GM18873 (cell line): ENCODE results near the gene PRIMA1.

Experiments
- ATAC-seq: cut with Tn5 transposase; IDR thresholded peaks from one replicate; pipeline ENCODE4 v1.9.1; 2021; ENCODE audit warnings: mild to moderate bottlenecking, moderate library complexity, moderate number of reproducible peaks; ENCODE audit not compliant: unreplicated experiment, low FRiP score

Gene PRIMA1

GRCh38 chr14:93715279-93715927 is 72.9 kb downstream of the PRIMA1 start:
- no peak for ATAC-seq

DNA sequence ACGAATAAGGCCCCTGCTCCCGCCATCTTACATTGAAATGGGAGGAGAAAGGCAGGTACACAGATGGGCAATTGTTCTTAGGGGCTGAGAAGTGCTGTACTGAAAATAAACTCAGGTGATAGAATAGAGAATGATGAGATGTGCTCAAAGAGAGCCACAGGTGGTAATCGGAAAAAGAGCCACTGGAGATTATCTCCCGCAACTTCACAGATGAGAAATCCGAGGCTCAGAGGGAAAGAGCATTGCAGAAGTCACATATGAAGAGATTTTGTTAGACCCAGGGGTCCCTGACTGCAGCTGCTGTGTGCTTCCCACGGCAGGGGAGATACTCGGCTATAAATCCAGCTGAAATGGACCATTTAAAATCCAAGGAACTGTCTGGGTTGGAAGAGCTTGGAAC is 73.7 kb downstream of the PRIMA1 start:
- ATAC-seq = no peak

DNA sequence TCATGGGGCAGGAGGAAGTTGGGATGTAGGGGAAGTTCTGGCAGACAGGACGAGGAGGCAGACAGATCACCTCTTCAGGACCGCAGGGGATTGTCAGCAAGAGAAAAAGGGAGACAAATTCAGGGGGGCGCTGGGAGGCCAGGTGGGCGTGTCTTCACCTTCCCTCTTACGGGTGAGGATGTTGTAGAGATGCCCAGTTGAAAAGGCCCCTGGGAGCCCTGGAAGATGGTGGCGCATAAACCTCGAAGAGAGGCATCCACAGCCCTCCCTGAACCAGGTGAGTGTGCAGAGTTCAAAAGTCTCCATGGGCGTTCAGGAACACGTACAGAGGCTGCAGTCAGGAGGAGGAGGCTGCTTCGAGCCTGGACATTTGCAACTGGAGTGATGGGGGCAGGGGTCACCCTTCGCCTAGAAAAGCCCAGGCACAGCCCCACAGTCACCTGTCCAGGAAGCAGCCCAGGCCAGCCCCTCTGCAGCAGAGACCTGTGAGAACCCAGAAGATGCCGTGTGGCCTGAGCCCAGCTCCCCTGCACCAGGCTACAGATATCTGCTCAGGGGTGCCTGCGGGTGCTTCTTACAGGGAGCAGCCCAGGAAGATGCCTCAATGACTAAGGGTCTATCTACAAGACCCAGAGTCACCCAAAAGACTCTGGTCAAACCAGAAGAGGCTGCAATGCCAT is 74.4 kb downstream of the PRIMA1 start:
- ATAC-seq = no peak

- no peak for ATAC-seq
Measured at GRCh38 chr14:93712838-93713724, 75.2 kb downstream of the PRIMA1 start.

- ATAC-seq = no peak
Measured at GRCh38 chr14:93712079-93712837, 76.0 kb downstream of the PRIMA1 start.

GRCh38 chr14:93709249-93709648 is 79.0 kb downstream of the PRIMA1 start:
- ATAC-seq = no peak

GRCh38 chr14:93708800-93709199 is 79.5 kb downstream of the PRIMA1 start:
- ATAC-seq = no peak

GRCh38 chr14:93708311-93708734 is 80.0 kb downstream of the PRIMA1 start:
- ATAC-seq = no peak

DNA sequence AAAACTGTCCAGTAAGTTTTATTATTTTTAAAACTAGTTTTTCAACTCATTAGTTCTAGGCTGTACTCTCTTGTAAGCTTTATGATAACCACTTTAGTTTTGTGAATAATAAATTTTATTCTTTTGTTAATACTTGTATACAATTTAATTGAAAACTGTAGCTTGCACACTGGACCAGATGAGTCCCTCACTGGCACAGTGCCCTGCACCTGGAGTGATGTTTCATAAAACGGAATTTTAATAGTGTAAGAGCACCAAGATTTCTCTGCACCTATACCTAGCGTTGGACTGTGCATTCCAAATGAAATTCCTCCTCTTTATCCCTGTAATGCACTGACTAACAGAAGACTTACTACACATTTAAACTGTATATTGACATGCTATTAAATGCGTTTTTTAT is 80.8 kb downstream of the PRIMA1 start:
- no peak for ATAC-seq

DNA sequence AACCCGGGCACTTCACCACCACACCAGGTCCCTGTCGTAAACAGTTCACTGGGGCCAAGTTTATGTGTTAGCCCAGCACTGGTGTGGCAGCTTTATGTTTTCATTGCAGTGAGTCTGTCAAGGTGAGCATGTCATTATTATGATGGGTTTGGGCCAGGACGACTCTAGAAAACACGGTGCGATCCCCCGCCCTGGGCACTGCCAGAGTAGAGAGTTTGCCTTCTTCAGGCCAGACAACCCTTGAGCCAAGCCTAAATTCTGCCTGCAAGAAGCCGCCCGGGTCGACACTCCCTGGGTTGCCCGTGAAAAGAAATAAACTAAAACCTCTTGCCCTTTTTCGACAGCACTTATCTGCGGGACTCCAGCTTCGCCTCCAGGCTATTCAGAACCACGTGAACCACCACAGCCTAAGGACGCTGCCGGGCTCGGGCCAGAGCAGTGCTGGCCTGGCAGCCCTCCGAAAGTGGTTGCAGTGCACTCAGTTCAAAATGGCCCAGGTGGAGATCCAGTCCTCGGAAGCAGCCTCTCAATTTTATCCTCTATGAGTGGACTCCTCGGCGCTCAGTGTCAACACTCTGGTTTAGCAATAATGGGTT is 81.8 kb downstream of the PRIMA1 start:
- ATAC-seq = no peak

DNA sequence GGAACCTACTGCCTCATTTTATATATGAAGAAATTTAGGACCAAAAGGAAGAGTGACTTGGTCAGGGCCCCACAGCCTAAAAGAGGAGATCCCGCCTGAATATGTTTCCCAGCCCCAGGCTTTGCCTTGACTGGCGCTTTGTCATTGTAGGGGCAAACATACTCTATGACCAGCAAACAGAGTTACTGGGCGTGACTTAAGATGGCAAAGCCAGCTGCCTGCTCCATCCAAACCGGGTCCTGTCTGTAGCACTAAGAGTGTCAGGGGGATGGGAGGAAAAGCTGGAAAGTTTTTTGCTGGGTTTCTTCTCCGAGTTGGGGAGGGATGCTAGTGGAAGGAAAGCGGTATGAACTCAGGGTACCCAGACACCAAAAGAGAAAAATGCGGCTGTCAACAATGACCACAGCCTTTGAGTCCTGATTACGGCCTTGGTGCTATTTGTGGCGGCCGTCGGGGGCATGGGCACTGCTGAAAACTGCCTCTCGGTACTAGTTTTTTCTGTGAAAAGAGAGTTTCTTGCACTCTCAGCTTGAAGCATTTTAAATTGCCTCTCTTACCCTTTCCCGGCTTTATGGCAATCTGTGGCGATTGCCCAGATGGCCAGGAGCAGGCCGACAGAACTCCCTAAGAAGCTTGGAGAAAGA is 82.7 kb downstream of the PRIMA1 start:
- ATAC-seq = no peak

DNA sequence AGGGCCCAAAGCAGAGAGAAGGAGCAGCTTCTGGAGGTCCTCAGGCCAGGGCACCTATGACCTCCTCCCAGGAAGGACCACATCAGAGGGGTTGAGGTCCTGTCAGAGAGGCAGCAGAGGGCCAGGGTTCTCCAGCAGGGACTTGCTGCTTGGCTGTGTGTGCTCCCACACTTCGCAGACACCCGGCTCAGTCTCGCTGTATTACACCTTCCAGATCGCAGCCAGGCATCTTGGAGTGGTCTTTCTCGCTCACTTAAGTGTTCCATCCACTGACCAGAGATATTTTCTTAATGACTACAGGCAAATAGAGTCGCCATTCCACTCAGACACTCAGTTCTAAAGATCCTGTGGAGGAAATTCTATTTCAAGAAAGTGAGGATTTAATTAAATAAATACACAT is 84.3 kb downstream of the PRIMA1 start:
- no peak for ATAC-seq

DNA sequence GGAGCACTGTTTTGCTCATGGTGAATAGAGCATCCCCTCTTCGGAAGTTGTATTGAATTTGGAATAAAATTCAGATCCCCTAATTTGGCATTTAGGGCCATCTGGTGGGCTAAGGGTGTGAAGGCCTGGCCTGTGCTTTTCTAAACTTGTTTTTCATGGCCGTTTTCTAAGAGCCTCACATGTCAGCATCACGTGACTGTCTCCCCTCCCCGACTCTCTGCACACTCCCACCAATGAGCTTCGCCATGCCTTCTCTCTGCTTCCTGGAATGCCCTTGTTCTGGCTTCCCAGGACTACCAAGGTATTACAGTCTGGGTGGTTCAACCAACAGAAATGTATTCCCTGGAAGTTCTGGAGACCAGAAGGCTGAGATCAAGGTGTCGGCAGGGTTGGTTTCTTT is 85.3 kb downstream of the PRIMA1 start:
- no peak for ATAC-seq

- ATAC-seq = no peak
Measured at GRCh38 chr14:93701562-93701961, 86.7 kb downstream of the PRIMA1 start.

DNA sequence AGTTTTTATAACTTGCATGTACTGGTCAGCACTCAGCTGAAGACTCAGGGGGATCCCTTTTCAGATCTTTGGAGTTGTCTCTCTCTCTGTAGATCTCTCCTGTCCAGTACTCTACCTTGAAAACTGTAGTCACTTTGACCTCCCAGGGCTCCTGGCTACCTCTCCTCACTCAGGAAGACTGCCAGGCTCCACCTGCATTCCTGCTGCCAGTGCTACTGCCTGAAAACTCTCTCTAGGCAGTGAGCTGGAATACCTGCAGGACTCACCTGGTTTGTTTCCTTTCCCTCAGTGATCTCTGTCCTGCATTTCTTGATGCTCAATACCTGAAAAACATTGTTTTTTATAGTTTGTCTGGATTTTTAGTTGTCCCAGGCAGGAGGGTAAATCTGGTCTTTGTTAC is 87.4 kb downstream of the PRIMA1 start:
- no peak for ATAC-seq

DNA sequence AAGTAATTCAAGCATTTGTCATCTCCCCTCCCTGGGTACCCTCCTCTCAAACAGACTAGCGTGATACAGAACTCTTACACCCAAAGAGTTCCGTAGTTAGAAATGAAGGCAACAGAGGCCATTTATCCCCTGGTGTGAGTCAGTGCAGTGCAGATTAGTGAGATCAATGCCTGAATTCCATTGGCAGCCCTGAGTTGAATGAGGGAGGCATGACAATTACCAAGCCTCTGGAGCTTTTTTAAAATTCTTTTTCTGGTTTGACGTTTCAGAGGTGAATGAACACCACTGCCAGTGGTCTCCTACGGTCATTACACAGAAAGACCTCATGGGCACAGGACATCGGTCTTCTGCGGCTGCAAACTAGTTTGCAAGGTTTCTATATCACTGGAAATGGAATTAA is 94.4 kb downstream of the PRIMA1 start:
- no peak for ATAC-seq

DNA sequence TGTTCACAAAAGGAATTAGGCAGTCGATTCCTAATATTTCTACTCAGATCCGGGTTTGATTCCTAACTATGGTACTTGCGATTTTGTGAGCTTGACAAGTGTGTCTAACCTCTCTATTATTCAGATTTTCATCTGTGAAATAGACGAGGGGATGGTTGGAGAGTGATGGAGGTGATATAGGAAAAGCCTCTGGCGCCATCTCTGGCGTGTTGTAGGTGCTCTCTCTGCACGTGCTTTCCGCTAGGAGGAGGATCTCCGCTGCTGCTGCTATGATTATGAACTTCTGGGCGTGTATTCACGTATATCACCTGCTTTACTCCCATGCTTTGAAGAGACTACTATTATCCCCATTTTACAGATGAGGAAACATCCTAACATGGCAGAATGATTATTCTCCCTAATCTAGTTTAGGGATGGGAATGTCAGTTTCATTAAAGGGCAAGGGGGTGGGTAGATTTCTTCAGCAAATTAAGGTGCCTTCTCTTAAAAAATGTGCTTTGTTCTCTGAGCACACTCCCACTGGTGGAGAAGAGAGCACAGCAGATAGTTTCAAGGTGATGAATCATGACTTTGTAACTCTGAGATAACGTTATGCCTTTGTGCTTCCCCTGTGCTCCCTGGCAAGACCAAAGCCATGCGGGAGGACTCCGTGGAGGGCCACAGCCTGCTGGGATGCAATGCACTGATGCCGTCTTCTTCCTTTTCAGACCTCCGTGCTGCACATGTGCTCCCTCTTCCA is 97.1 kb downstream of the PRIMA1 start:
- no peak for ATAC-seq

DNA sequence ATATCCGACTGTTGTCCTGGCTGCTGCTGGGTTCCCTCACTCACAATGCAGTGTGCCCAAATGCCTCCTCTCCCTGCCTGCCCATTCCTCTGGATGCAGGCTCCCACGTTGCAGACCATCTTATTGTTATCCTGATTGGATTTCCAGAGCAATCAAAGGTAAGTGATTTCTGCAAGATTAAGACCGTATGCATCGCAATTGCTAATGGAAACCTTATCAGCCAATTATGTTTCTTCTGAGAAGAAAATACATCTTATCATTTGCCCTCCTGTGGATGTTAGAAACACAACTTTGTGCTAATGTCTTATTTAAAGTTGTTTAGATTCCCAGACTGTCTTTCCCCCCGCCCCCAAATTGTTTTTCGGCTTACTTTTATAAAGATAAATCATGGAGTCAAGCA is 98.1 kb downstream of the PRIMA1 start:
- ATAC-seq = no peak

GRCh38 chr14:93688820-93689219 is 99.5 kb downstream of the PRIMA1 start:
- no peak for ATAC-seq
